Activated CD4-positive, alpha-beta T cell treated with anti-CD3 and anti-CD28 coated beads, Interleukin-2, amount 50 U/mL, for 4 hours (primary cell): ENCODE results near the gene HEPACAM2.

Experiments used
- DNase-seq, 2 experiments: peaks; one replicate each; pipeline ENCODE4 v3.0.0-alpha.2; 2020

The HEPACAM2 gene

DNA sequence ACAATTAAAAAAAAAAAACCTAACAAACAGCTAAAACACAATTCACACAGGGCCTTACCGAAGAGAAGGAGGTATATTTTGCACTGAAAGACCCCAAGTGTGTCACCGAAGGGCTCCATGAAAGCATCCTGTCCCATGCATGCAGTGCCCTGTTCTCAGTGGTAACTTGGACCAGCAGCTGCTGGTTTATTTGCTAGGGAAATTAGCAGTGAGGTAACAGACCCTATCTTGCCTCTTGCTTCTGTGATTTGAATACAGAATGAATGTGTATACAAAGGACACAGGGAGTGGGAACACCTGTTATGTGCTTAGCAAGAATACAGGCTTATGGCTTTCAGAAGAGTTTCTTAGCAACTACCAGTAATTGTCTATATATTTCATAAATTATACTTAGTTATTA lies at the start of gene HEPACAM2:
Gene HEPACAM2 (minus strand): TSS at position 160 of the 400 bp plus-strand sequence.
- DNase-seq = no peak

DNA sequence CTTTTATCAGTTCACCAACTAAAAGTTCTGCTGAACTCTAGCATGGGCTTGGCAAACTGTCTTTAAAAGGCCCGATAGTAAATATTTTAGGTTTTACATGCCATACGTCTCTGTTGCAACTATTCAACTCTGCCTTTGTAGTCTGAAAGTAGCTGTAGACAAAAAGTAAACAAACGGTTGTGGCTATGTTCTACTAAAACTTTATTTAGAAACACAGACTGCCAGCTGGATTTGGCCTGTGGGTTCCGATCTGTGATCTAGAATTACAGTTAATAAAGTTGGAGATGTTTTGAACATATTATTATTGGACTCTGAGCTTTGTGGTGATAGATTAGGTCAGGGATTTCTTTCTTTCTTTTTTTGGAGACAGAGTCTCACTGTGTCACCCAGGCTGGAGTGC lies 39.0 kb upstream of the HEPACAM2 start:
- no peak for DNase-seq

DNA sequence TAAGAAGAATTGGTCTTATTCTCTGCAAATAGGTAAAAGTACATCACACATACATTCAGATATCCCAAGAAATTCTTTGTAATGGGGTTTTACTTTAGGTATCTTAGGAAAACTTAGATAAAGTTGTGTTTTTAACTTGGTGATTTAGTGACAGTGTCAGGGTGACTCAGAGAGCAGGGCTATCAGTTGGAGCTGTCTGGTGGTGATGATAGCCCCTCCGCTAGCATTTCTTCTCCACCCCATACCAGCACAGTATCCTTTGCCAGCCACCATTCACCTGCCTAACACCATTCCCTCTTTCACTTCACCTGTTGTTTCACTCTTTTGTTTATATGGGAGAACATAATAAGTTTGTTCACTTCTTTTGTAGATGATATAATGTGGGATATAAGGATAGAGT lies 36.3 kb upstream of the HEPACAM2 start:
- no peak for DNase-seq

DNA sequence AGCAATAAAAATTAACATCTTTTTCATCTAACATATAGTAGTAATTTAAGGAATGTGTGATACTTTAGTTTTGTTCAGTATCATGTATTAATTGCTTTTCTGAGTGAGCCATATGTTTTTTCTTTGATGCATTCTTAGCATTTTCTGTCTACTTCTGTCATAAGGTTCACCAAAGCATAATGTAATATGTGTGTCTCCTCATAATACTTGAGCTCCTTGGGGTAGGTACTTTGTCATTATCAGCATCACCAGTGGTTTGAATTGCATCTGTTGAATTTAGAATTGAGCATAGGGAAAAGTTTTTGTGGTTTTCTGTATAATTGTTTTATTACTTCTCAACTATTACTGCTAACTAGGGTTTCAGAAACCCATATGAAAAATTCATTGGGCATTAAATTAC lies 32.4 kb upstream of the HEPACAM2 start:
- DNase-seq = no peak

DNA sequence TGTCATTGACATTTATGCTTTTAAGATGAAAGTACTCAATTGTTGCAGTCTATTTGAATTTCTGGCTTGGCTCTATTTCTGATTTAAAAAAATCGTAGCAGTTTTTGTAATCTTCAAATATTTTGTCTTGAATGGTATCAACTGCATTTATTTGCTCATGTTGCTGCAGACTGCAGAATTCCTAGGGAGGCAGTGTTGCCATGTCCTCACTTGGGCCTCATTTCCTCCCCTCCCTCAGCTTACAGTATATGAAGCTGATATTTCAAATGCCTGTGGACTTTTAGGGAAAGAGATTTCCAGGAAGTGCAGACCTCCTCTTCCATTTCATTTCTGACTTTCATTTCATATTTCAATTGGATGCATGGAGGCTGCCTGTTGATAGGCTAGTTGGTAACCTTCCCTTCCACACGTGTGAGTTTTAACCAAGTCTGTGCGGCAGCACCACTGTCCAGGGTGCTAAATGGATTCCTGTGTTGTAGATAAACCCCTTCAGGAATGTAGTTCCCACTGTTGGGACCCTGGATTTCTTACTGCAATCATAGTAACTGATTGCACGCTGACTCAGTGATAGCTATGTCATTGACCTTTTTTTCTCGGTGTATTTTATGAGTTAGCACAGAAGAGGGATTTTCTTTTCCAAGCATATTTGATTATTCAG lies 23.4 kb upstream of the HEPACAM2 start:
- no peak for DNase-seq

DNA sequence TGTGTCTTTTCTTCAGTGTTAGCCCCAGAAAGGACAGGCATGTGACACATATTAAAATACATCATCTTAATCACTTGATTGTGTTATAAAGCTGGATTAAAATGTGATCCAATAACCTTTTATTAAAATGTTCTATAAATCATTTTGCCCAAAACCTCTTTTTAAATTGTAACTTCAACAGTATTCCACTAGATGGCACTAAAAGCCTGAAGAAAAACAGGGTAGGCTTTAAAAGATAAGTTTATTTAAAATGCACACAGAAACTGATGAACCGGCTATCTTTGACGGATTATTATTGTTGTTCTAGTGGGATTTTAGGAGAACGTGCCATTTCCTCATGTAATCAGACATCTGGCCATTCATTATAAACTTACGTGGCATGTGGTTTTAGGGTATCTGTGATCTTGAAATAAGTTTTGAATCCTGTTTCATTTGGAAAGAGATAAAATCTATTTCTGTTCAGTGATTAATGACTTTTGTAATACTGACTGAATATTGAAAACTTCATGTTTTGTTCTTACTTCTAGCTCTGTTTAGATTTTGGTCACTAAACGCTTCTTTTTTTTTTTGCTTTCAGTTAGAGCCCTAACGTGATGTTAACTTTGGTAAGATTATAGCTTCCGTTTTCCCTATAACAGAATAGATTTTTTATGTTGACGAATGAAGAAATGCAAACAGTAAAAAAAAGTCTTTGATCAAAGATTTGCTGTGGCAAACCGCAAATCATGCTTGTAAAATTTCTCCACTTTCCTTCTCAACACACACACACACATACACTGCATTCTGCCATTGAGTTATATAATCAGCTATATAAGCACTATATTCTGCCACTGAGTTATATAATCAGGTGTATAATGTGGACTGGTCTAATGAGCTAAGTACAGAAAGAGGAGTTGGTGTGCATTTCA lies 19.5 kb upstream of the HEPACAM2 start:
- DNase-seq = no peak

DNA sequence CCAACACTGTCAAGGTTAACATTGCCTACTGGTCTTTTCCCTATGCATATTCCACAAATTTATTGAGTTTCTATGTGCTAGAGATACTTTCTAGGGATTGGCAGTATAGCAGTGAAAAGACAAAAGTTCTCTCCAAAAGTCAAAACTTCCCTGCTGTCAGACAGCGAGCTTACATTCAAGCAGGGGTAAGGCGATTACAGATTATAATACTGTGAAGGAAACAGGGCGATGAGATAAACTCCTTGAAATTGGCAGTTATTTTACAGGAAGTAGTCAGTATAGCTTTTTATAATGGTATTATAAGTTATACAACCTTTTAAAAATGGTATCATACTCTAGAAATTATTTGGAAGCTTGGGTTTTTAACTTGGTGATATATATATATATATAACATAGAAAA lies 15.8 kb upstream of the HEPACAM2 start:
- no peak for DNase-seq

DNA sequence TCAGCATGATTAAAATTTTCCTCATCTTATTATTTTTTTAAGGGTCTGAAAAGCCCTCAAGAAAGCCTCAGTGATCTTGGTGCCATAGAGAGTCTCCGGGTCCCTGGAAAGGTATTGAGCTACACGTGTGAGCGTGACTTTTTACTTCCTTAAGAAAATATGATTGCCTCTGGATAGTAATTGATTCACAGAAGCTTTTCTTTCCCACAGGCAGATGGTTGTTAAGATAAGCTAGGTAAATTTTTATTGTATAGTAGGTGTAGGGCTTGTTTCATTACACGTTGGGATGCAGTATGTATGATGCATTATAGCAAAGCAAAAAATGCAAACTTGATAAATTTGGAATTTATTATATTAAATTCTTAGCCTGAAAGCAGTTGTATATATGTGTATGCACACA lies 13.6 kb upstream of the HEPACAM2 start:
- DNase-seq = no peak

DNA sequence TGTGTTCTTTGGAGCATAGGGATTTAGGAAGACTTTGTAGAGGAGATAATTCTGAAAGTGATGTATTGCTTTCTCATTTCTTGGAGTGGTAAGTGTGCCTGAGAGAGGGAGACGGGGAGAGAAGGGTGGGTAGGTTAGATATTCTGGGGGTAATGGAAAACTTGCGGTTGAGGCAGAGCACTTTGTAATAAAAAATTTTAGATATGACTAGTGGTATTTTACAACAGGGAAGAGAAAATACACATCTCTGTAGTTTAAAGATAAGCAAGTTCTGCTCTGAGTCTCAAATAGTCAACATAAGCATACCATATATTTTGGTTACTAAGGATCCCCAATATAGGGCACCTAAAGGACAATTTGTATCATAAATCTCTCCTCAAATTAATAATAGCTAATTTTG lies 12.5 kb upstream of the HEPACAM2 start:
- no peak for DNase-seq

DNA sequence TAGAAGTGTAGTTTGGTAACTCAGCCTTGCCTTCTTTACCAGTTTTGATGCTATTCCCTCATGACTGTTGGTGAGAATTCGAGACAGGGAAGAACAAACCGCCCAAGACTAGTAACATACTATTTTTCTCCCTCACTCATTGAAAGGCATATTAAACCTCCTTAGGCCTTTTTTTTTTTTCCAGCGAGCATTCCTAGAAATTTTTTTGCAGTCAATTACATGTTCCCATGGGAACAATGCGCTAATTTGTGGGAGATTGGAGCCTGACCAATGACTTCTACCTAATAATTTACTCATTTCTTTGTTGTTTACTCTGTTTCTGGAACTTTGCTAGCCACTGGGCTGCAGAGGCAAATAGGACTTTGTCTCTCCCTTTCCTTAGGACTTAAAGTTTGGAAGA lies 11.9 kb upstream of the HEPACAM2 start:
- DNase-seq = no peak

DNA sequence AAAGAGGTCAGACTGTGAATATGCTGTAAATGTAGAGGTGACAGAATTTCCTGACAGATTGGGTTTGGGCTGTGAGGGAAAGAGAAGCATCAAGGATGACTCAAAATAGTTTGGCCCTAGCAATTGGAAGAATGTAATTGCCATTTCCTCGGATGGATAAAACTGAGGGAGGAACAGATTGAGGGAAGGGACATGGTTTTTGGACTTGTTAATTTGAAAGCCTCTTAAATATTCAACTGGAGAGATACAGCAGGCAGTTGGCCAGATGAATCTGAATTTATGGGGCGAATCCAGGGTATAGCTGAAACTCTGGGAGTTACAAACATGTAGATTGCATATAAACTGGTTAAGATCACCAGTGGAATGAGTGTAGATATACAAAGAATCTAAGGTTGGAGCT lies 9.3 kb upstream of the HEPACAM2 start:
- no peak for DNase-seq

DNA sequence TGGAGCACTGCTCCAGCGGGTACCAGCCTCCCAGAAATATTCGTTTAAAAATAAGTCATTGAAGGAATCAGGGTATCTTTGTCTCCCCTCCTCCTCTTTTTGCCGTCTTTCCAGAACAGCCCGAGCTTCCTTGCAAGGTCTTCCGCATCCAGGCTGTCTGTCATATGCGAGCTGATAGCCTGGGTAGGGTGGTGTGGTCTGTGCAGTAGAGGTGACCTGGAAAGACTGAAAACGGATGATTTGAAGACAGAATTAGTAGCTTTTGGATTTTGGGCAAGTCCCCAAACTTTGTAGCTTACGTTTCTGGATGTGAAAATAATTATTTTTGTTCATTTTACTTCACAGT lies 6.4 kb upstream of the HEPACAM2 start:
- DNase-seq = no peak

DNA sequence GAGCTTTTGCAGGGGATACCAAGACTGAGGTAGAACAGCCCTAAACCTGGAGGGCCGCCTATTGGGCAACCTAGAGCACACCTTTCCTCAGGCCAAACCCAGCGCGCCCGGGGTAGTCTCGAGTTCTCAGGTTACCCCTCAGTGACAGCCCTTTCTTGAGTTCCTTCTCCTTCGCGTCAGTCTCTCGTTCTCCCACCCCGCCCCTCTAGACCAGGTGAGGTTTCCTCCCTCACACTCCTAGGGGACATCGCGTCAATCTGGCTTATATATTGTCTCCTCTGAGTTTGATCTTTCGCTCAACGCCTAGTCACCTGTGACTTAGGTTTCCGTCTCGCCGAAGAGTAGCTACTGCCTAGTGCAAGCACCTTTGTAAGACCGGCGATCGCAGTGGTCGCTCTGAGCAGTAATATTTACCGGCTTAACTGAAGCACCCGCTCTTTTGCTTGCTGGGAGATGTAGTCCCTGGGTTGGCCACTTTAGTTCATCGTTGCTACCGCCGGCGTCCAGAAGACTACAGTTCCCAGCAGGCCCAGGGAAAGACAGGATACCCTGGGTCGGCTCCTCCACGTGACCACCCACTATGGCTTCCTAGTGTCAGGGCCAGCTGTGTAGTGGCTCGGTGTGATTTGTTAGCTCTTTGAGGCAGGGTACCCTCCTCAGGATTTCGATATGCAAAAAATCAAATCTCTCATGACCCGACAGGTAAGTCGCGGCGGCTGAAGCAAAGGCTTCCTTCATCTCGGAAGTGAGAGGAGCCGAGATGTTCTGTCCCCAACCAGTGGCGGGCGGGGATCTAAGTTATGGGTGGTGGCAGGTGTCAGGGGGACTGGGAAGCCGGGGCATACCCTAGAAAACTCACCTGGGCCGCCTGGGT lies 5.8 kb upstream of the HEPACAM2 start, which contains the start of gene VPS50:
Gene VPS50 (plus strand): TSS at position 568 of the 874 bp plus-strand sequence. CDS start 102 bp downstream, at position 670.
- peak; percentile 87 to 88 for DNase-seq

DNA sequence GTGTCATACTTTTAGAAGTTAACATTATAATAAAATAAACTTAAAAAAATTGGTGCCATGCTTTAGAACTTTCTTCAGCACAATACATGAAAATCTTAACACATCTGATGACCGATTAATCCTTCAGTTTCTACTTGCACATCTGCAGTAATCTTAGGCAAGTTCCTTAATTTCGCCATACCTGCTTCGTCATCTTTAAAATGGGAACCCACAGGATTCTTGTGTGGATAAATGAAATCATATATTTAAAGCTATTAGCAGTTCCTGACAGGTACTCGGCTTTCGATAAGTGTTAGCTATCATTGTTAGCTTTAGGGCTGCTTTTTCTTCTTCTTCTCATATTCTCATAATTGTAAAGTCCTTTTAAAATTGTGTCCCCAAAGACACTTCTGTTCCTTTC lies 5.0 kb upstream of the HEPACAM2 start:
- no peak for DNase-seq

DNA sequence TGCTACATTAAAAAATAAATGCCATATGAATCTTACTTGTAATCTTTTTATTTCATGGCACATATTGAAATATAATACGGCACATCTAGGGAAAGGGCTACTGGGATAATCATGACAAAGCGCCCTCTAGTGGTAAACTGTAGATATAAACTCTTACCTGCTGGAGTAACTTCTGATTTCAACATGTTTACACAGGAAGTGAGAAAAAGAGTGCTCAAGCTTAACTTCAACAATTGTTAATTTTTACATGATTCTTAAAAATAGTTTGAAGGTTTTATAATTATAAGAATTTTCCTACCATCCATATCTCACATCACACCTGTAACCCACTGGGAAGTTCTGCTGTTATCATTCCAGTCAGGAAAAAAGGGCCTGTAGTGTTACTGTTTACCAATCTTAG lies 2.0 kb upstream of the HEPACAM2 start:
- DNase-seq = no peak

DNA sequence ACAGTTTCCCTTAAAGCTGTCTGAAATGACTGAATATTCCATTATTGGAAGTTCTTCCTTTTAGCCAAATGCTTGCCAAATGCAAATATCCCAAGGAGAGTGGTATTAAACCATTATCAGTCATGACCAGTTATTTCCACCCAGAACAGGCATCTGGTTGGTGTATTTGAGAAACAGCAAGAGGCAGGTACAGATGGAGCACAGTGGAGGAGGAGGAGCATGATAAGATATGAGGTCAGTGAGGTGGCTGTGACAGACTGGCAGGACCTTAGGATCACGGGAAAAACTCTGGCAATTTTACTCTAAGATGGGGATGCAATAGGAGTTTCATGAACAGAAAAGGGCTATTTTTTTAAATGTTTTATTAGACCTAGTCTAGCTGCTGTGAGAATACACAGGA lies 6.4 kb downstream of the HEPACAM2 start:
- no peak for DNase-seq

DNA sequence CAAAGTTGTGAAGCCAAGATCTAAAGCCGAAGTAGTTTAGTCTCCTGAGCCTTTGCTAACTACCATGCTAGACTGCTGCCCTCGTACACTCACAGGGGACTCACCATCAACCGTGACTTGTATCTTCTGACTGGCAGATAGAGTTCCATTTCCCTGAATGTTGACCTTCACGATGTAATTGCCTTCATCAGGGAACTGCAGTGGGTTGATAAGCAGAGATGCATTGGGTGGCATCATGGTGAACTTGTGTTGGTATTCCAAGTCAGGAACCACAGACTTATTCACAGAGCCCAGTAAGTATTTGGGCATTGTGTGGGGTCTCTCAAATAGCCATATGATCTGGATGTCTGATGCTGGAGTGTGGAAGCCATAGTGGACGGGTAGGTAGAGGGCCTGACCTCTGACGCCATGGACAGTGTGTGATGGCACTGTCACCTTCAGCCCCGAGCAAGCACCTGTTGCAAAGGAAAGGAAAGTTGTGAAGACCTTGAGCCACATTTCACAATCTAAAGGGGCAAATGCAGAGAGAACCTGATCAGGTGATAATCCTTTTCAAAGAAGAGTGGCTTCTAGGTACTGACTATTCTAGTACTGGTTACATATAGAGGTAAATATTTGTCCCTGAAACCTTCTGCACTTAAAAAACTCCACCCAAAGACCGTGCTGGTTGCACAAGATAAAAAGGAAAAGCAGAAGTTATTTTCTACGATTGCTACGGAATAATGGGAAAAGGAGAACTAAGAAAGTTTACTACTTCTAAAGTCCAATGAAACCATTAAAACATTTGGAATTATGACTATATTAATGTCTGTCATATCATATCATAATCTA lies 7.1 kb downstream of the HEPACAM2 start:
- no peak for DNase-seq

DNA sequence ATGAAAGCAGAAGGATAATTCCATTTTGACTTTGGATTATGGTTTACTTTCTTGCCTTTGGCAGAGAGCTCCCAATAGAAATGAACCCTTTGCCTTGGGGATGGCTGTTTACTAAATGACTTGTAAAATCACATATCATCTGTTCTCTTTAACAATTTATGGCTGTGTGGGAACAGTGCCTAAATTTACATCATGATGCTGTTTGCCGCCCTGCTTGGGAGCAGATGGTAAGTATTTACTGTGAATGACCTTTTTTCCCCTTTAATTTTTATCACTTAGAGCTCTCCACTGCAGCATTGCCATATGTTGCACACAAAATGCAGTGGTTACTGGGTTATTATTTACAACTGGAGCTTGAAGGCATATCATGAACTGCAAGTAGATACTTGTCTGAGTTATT lies 13.4 kb downstream of the HEPACAM2 start:
- DNase-seq = no peak

DNA sequence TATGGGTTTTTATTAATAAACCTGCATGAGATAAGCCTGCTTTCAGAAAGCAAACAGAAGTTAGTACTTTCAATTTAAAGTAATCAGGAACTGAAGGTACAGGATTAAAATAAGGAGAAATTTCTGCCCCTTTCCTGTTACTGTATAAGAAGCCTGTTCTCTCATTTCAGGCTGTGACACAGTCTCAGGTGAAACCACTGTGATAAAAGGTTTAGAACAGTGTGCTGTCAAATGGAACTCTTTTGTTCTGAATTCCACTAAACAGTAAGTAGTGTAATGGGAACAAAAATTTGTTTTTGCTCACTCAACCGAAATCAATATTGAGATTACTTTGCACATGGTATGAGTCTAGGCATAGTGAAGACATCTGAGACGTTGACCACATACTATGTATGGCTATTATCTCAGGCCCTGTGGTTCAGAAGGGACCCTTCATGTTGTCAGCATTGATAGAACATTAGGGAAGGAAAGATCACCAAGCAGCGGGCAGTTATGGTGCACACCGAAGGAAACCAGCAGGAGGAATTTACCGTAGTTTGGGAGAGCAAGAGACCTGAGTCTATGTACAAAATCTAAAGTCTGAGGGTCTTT lies 14.9 kb downstream of the HEPACAM2 start:
- no peak for DNase-seq

DNA sequence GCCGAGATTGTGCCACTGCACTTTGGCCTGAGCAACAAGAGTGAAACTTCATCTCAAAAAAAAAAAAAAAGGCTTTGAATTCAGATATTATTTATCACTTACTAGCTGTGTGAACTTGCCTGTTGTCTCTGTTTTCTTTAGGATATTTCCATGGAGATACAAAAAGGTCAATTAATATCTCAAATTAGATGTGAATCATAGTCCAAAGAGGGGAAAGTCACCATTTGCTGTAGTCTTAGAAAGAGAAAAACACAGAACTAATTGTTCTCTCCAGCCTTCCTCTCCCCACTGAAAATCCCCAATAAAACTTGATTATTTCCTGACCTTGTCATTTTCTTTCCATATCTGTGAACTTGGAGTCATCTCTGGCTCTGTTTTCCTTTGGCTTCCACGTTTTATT lies 21.2 kb downstream of the HEPACAM2 start:
- DNase-seq = no peak

DNA sequence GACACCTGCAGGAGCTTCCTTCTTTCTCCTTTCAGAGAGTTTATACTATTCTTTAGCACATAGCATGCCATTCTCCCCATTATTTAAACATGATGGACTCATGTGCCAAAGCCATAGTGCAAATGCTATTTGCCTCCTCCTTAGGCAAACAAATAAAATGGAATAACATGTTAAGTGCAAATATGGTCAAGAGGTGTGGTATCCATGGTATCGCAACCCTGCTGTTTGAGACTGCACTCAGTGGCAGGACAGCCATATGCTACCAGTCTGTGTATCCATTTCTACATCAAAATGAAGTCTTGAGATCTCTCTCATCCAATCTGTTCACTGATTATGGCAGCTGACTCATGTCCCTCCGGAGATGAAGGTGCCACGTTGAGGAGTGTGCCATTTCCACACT lies 22.8 kb downstream of the HEPACAM2 start:
- DNase-seq = no peak

DNA sequence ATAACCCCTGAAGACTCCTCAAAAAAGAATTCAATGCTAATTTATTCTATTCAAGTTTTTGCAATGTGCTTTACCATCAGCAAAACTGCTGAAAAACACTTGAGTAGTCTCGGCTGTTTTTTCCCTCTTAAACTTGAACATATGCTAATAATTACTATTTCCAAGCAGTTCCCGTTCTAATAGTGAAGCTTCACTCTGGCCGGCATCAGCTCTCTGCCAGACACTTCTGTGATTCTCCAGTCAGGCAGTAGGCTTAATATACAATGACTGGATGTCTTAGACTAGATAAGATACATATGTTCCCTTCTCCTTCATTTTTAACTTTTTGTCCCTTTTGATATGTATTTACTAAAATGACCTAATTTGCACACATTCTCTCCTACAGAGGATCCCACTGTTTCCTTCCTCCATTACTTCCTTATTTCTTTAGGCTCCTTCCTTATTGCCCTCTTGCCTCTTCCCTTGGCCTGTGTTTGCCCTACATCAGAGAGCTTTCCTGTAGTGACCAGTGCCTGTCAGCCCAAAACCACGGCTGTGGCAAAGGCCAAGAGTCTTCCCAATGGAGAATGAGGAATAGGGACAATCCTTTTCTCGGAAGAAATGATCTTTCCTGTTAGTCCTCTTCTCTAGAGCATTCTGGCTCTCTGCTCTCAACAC lies 23.5 kb downstream of the HEPACAM2 start:
- DNase-seq = no peak
